K562 (cell line): ENCODE data around the gene UFSP1. TPM values are rescaled to one million over a fixed set of nuclear protein-coding genes. Genes with fewer than 3 reads are reported as not detected.

Experiments
- CBX8 ChIP-seq: fragments of 200-600 bp; sonication (generic); IDR thresholded peaks from 2 replicates; pipeline ENCODE4 v1.6.1; 2012; ENCODE audit warnings: borderline replicate concordance, mixed run types, low read depth, mild to moderate bottlenecking, moderate library complexity, mixed read lengths, low read length, control low read depth, inconsistent platforms; ENCODE audit not compliant: poor library complexity, severe bottlenecking; ENCODE audit errors: extremely low read depth
- CEBPB ChIP-seq: fragments of 450-650 bp; IDR thresholded peaks from 2 replicates; pipeline ENCODE4 v1.6.1; 2016; ENCODE audit warnings: missing genetic modification characterization, missing compliant biosample characterization
- CTBP1 ChIP-seq: fragments of 450-650 bp; IDR thresholded peaks from 2 replicates; pipeline ENCODE4 v1.6.1; 2016; ENCODE audit warnings: borderline replicate concordance
- CXXC5 ChIP-seq: fragments of 250-450 bp; sonication (Bioruptor Pico); IDR thresholded peaks from 2 replicates; pipeline ENCODE4 v1.8.0; 2022; ENCODE audit warnings: inconsistent platforms, mild to moderate bottlenecking, moderate library complexity
- ELF1 ChIP-seq: fragments of 200-800 bp; sonication (Bioruptor generic); IDR thresholded peaks from 2 replicates; pipeline ENCODE4 v1.6.1; 2016; ENCODE audit warnings: missing genetic modification characterization, missing compliant biosample characterization
- ERF ChIP-seq: fragments of 450-650 bp; formaldehyde crosslinking; IDR thresholded peaks from 2 replicates; pipeline ENCODE4 v1.4.0; 2020; ENCODE audit warnings: mild to moderate bottlenecking, mixed read lengths
- HNRNPK ChIP-seq: fragments of 200-400 bp; formaldehyde crosslinking; IDR thresholded peaks from one replicate; pipeline ENCODE4 v1.6.1; 2018; ENCODE audit warnings: mild to moderate bottlenecking, low read depth, low read length; ENCODE audit not compliant: poor library complexity, severe bottlenecking
- JUNB ChIP-seq: fragments of 450-650 bp; formaldehyde crosslinking; conservative IDR thresholded peaks from 2 replicates; pipeline ENCODE4 v1.4.0; 2020; ENCODE audit warnings: mild to moderate bottlenecking
- KDM1A ChIP-seq, 2 experiments: fragments of 450-650 bp; IDR thresholded peaks; 2 replicates each; pipeline ENCODE4 v1.6.1; 2016; ENCODE audit warnings: mild to moderate bottlenecking in 2 of 2
- KDM4B ChIP-seq, 2 experiments: fragments of 450-650 bp in 1 of 2; sonication (generic) in 1 of 2; IDR thresholded peaks; 2 replicates each; pipeline ENCODE4 v1.6.1; 2016 to 2017; ENCODE audit warnings: borderline replicate concordance in 2 of 2, antibody characterized with exemption in 1 of 2, low read depth in 1 of 2, mild to moderate bottlenecking in 1 of 2
- MAFF ChIP-seq: IDR thresholded peaks from 2 replicates; pipeline ENCODE4 v1.6.1; 2012; ENCODE audit warnings: low read length, improper control_type of control experiment
- NFIC ChIP-seq: fragments of 450-650 bp; IDR thresholded peaks from 2 replicates; pipeline ENCODE4 v1.6.1; 2017; ENCODE audit warnings: mild to moderate bottlenecking, inconsistent platforms
- PHF20 ChIP-seq: fragments of 450-650 bp; IDR thresholded peaks from 2 replicates; pipeline ENCODE4 v1.6.1; 2018; ENCODE audit not compliant: partially characterized antibody
- SMARCC2 ChIP-seq: fragments of 450-650 bp; IDR thresholded peaks from 2 replicates; pipeline ENCODE4 v1.6.1; 2017; ENCODE audit warnings: antibody characterized with exemption, moderate library complexity, mild to moderate bottlenecking, low read depth
- SREBF2 ChIP-seq: sonication (generic); formaldehyde crosslinking; IDR thresholded peaks from 2 replicates; pipeline ENCODE4 v1.4.0; 2020; ENCODE audit warnings: mild to moderate bottlenecking, missing genetic modification reagents
- TBL1XR1 ChIP-seq, 2 experiments: IDR thresholded peaks; 2 replicates each; pipeline ENCODE4 v1.6.1; 2012; ENCODE audit warnings: improper control_type of control experiment in 2 of 2, low read length in 2 of 2, mild to moderate bottlenecking in 1 of 2
- ZFP30 ChIP-seq: fragments of 250-450 bp; sonication (Bioruptor Pico); IDR thresholded peaks from 2 replicates; pipeline ENCODE4 v1.8.0; 2022; ENCODE audit warnings: moderate library complexity, mild to moderate bottlenecking, inconsistent platforms, borderline replicate concordance
- ZNF197 ChIP-seq: fragments of 200-800 bp; sonication (Bioruptor generic); IDR thresholded peaks from 2 replicates; pipeline ENCODE4 v1.6.1; 2016; ENCODE audit warnings: low read depth, missing genetic modification characterization, missing compliant biosample characterization
- ZNF384 ChIP-seq: IDR thresholded peaks from 2 replicates; pipeline ENCODE4 v1.6.1; 2012; ENCODE audit warnings: low read depth, low read length, improper control_type of control experiment
- ZNF584 ChIP-seq: fragments of 200-800 bp; sonication (Bioruptor generic); IDR thresholded peaks from 2 replicates; pipeline ENCODE4 v1.6.1; 2016; ENCODE audit warnings: low read depth, mild to moderate bottlenecking, missing genetic modification characterization, missing compliant biosample characterization
- ZNF707 ChIP-seq: fragments of 250-450 bp; sonication (Bioruptor Pico); conservative IDR thresholded peaks from 2 replicates; pipeline ENCODE4 v1.8.0; 2022; ENCODE audit warnings: inconsistent platforms, mild to moderate bottlenecking, moderate library complexity
- ZNF75A ChIP-seq: fragments of 450-650 bp; formaldehyde crosslinking; IDR thresholded peaks from 2 replicates; pipeline ENCODE4 v1.4.0; 2020; ENCODE audit warnings: mild to moderate bottlenecking
- ZNF778 ChIP-seq: fragments of 450-650 bp; formaldehyde crosslinking; IDR thresholded peaks from 2 replicates; pipeline ENCODE4 v1.4.0; 2020; ENCODE audit warnings: mild to moderate bottlenecking, moderate library complexity
- ZNF780A ChIP-seq: fragments of 250-450 bp; sonication (Bioruptor Pico); IDR thresholded peaks from 2 replicates; pipeline ENCODE4 v1.5.0; 2021; ENCODE audit warnings: mild to moderate bottlenecking
- ZNF785 ChIP-seq: fragments of 250-450 bp; sonication (Bioruptor Pico); IDR thresholded peaks from 2 replicates; pipeline ENCODE4 v1.4.0; 2020; ENCODE audit warnings: mild to moderate bottlenecking
- ZSCAN32 ChIP-seq: fragments of 450-650 bp; formaldehyde crosslinking; IDR thresholded peaks from 2 replicates; pipeline ENCODE4 v1.4.0; 2020; ENCODE audit warnings: mild to moderate bottlenecking, moderate library complexity
- polyA plus RNA-seq, 8 experiments: library from polyadenylated mRNA; depleted of rRNA in 4 of 8; stranded (reverse) in 5 of 8; unstranded in 3 of 8; fragments of >200 nt; fragmentation: Nextera tagmentation in 2 of 8; fragmentation: Illumina TruSeq in 1 of 8; extraction: Ambion mirVana in 2 of 8; extraction: Trizol in 1 of 8; gene quantifications; 2 replicates each; pipeline versions ENCODE4 v1.2.1 to v1.2.3, GENCODE V29; 2011 to 2014; ENCODE audit warnings: inconsistent platforms in 1 of 8, missing spikeins in 1 of 8
- total RNA-seq, 7 experiments: library from RNA; depleted of rRNA in 6 of 7; stranded (reverse); fragments of >200 nt in 6 of 7; fragmentation: Illumina TruSeq in 2 of 7; extraction: Trizol in 2 of 7; gene quantifications; 2 replicates each; pipeline versions ENCODE4 v1.2.1 to v1.2.3, GENCODE V29; 2011 to 2021; ENCODE audit warnings: low replicate concordance in 1 of 7
- TF ChIP-seq, protein P1 (sequence below), 2 experiments: IDR thresholded peaks; 2 replicates each; pipeline ENCODE4 v1.6.1; 2011; ENCODE audit warnings: borderline replicate concordance in 1 of 2, control low read depth in 1 of 2, low read depth in 1 of 2, low read length in 1 of 2, mild to moderate bottlenecking in 1 of 2, mixed read lengths in 1 of 2, moderate library complexity in 1 of 2; ENCODE audit not compliant: insufficient read depth in 1 of 2, insufficient read length in 1 of 2, poor library complexity in 1 of 2, severe bottlenecking in 1 of 2; ENCODE audit errors: extremely low read depth in 1 of 2
- TF ChIP-seq, protein P2 (sequence below): fragments of 250-450 bp; sonication (Bioruptor Pico); IDR thresholded peaks from 2 replicates; pipeline ENCODE4 v1.8.0; 2022; ENCODE audit warnings: inconsistent platforms

The UFSP1 gene
- total and polyA plus RNA-seq, 9 of the 15 experiments (the other 6 are each of a cell fraction or from before 2014, with no cell fraction given) = 0.50 to 18.8 (median 2.1) TPM

DNA sequence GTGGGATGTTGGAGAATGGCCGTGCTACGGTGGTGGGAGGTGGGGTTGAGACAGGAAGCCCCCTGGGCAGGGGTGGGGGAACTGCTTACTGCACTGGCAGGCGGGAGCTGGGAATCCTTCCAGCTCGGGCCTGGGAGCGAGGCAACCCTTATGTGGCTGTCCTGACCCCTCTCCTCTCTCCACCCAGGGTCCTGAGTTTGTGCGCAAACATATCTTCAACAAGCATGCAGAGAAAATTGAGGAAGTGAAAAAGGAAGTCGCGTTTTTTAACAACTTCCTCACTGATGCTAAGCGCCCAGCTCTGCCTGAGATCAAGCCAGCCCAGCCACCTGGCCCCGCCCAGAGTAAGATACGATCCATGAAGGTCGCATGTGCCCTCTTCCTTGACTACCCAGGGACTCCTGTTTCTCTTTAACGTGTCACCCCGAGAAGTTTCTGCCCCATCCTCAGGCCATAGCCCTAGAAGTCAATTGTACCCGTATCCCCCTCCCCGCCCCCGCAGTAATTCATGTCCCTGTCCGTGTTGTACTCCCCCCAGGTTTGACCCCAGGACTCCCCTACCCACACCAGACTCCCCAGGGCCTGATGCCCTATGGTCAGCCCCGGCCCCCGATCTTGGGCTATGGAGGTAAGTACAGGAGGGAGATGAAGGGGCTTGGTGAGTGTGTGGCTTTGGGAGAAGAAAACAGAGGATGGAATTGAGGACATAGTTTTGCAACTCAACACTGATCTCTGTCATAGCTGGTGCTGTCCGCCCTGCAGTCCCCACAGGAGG lies 1.8 kb downstream of the UFSP1 start (continued):
- TF ChIP-seq SREBF2 (no peak), TBL1XR1 (IDR thresholded peaks at IDR 0.05; ENCODE audit: low read length in 2 of 2) (no peak), CTBP1 (peak; percentile 77; the same call in 1 of the 2 replicates), ZFP30 (CRISPR knock-in tag) (no peak), ZNF75A (CRISPR knock-in tag) (no peak), ZNF584 (CRISPR knock-in tag) (no peak), KDM1A (IDR thresholded peaks at IDR 0.05) (no peak), HNRNPK (no peak), JUNB (CRISPR knock-in tag) (no peak), CBX8 (no peak), ZNF785 (CRISPR knock-in tag) (no peak), ELF1 (tag) (peak; percentile 65), ZSCAN32 (CRISPR knock-in tag) (no peak), KDM4B (IDR thresholded peaks at IDR 0.05; ENCODE audit: borderline replicate concordance in 2 of 2, low read depth in 1 of 2) (no peak), CXXC5 (CRISPR knock-in tag) (peak; percentile 48; the same call in 1 of the 2 replicates), PHF20 (peak; percentile 13), ZNF384 (no peak; the same call in 1 of the 2 replicates), ZNF707 (CRISPR knock-in tag) (no peak), ZNF197 (0 out of 2 replicates have a peak, but pooled peaks have one; percentile 52), MAFF (no peak), ZNF778 (no peak), ERF (CRISPR knock-in tag) (no peak), ZNF780A (CRISPR knock-in tag) (no peak), NFIC (no peak), CEBPB (no peak), SMARCC2 (no peak)
- TF ChIP-seq, protein P1, sequence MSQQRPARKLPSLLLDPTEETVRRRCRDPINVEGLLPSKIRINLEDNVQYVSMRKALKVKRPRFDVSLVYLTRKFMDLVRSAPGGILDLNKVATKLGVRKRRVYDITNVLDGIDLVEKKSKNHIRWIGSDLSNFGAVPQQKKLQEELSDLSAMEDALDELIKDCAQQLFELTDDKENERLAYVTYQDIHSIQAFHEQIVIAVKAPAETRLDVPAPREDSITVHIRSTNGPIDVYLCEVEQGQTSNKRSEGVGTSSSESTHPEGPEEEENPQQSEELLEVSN (IDR thresholded peaks at IDR 0.05; ENCODE audit: borderline replicate concordance in 1 of 2, extremely low read depth in 1 of 2, insufficient read depth in 1 of 2, insufficient read length in 1 of 2, low read depth in 1 of 2, low read length in 1 of 2, poor library complexity in 1 of 2, severe bottlenecking in 1 of 2) = no peak
- TF ChIP-seq, protein P2, sequence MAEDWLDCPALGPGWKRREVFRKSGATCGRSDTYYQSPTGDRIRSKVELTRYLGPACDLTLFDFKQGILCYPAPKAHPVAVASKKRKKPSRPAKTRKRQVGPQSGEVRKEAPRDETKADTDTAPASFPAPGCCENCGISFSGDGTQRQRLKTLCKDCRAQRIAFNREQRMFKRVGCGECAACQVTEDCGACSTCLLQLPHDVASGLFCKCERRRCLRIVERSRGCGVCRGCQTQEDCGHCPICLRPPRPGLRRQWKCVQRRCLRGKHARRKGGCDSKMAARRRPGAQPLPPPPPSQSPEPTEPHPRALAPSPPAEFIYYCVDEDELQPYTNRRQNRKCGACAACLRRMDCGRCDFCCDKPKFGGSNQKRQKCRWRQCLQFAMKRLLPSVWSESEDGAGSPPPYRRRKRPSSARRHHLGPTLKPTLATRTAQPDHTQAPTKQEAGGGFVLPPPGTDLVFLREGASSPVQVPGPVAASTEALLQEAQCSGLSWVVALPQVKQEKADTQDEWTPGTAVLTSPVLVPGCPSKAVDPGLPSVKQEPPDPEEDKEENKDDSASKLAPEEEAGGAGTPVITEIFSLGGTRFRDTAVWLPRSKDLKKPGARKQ (CRISPR knock-in tag) = no peak
